WERI-Rb-1 (cell line): ENCODE measurements around the gene ATP5F1A.

Source experiments
- DNase-seq: peaks from one replicate; pipeline ENCODE4 v3.0.0-alpha.2; 2020
- H3K27ac ChIP-seq: fragments of 250-450 bp; sonication (Bioruptor Pico); 2 replicates; pipeline ENCODE4 v1.5.1; 2020; ENCODE audit warnings: mild to moderate bottlenecking, moderate library complexity
- H3K27me3 ChIP-seq: fragments of 250-450 bp; sonication (Bioruptor Pico); 2 replicates; pipeline ENCODE4 v1.5.1; 2021; ENCODE audit warnings: mild to moderate bottlenecking, low read depth, moderate library complexity; ENCODE audit not compliant: insufficient read depth, severe bottlenecking
- H3K36me3 ChIP-seq: fragments of 250-450 bp; sonication (Bioruptor Pico); 2 replicates; pipeline ENCODE4 v1.5.1; 2020; ENCODE audit warnings: mild to moderate bottlenecking, moderate library complexity
- H3K4me3 ChIP-seq: 2 replicates; pipeline ENCODE4 v1.5.1; 2011; ENCODE audit warnings: low read depth, mild to moderate bottlenecking, control low read depth, low read length
- H3K9me3 ChIP-seq: fragments of 250-450 bp; sonication (Bioruptor Pico); 2 replicates; pipeline ENCODE4 v1.5.1; 2021; ENCODE audit warnings: mild to moderate bottlenecking, moderate library complexity; ENCODE audit not compliant: severe bottlenecking
- TF ChIP-seq, protein P1 (sequence below): IDR thresholded peaks from 2 replicates; pipeline ENCODE4 v1.5.1; 2011; ENCODE audit warnings: low read depth, mild to moderate bottlenecking, control low read depth, inconsistent platforms, low read length

The ATP5F1A gene

DNA sequence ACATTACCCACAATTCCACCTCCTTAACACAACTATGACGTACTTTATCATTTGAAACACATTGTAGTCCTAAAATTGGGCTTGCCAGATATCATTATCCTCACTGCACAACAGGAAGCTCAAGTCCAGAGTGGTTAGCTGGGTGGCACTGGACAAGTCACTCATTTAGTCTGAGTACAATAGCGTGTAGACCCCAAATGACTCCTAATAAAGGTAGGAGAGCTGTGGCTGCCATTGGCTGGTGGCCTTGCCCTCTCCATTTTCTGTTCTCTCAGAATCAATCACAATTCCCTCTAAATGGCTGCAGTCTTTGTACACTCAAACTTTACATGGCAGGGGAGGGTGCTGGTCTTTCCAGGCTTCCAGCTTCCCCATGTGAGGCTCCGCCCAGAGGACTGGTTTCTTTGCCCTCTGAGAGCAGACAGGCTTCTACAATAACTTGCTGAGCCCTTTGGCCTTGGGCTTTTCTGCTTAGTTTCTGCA is 37.7 kb downstream of the ATP5F1A start:
- H3K27me3 ChIP-seq = no peaks in the 10 kb centered on the region
- H3K4me3 ChIP-seq = no peak overlapping the region
- TF ChIP-seq, protein P1, sequence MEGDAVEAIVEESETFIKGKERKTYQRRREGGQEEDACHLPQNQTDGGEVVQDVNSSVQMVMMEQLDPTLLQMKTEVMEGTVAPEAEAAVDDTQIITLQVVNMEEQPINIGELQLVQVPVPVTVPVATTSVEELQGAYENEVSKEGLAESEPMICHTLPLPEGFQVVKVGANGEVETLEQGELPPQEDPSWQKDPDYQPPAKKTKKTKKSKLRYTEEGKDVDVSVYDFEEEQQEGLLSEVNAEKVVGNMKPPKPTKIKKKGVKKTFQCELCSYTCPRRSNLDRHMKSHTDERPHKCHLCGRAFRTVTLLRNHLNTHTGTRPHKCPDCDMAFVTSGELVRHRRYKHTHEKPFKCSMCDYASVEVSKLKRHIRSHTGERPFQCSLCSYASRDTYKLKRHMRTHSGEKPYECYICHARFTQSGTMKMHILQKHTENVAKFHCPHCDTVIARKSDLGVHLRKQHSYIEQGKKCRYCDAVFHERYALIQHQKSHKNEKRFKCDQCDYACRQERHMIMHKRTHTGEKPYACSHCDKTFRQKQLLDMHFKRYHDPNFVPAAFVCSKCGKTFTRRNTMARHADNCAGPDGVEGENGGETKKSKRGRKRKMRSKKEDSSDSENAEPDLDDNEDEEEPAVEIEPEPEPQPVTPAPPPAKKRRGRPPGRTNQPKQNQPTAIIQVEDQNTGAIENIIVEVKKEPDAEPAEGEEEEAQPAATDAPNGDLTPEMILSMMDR = no peak
- DNase-seq = no peak
- H3K27ac ChIP-seq = no peak overlapping the region
- no peaks in the 10 kb centered on the region for H3K36me3 ChIP-seq
- no peaks in the 10 kb centered on the region for H3K9me3 ChIP-seq

DNA sequence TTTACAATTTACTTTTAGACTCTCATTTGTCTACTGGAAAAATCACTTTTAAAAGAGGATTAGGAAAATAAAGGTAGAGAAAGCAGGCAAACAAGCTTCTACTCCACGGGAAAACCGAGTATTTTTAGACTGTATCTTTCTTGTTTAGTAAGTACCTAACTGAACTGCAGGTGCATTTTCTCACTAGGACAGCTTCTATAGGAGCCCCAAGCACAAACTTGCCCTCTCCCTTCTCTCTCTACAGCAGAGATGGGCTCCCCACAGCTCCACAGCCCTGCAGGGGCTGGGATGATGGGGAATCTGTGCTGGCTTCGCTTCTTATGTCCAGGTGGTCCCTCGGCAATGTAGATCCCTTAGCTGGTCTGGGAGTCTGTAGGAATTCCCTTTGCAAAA is 42.3 kb downstream of the ATP5F1A start:
- no peak for DNase-seq
- H3K9me3 ChIP-seq = no peaks in the 10 kb centered on the region
- H3K36me3 ChIP-seq = no peaks in the 10 kb centered on the region
- TF ChIP-seq, protein P1 = no peak
- no peak overlapping the region for H3K27ac ChIP-seq
- H3K4me3 ChIP-seq = no peak overlapping the region
- H3K27me3 ChIP-seq = no peaks in the 10 kb centered on the region

DNA sequence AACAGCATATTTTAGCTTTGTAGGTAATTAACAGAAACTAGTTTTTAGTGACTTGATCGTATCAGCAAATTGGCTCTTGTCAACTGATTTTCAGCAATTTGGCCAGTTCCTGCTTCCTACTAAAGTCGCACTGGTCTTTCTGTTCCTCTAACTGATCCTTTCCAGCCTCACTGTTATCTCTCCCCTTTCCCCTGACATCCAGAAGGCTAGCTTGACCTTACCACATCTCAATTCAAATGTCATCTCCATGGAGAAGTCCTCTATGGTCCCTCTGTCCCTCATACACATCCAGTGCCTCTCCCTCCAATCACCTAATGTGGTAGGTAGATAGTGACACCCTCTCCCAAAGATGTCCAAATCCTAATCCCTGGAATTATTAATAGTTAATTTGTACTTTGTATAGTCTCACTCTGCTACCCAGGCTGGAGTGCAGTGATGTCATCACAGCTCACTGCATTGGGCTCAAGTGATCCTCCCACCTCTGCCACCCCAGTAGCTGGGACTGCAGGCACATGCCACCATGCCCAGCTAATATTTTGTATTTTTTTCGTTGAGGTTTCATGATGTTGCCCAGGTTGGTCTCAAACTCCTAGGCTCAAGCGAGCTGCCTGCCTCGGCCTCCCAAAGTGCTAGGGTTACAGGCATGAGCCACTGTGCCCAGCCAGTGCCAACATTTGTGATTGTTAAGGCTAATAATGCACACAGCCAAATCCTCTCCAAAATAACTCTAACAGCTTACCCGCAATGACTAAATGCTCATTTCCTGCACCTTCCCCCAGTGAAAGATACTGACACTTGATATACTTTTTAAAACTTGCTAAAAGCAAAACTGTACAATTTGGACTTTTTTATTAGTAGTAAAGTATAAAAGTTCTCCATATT is 42.9 kb downstream of the ATP5F1A start:
- no peaks in the 10 kb centered on the region for H3K36me3 ChIP-seq
- TF ChIP-seq, protein P1 = no peak
- no peaks in the 10 kb centered on the region for H3K27me3 ChIP-seq
- DNase-seq = no peak
- no peak overlapping the region for H3K27ac ChIP-seq
- H3K4me3 ChIP-seq = no peak overlapping the region
- H3K9me3 ChIP-seq = no peaks in the 10 kb centered on the region

DNA sequence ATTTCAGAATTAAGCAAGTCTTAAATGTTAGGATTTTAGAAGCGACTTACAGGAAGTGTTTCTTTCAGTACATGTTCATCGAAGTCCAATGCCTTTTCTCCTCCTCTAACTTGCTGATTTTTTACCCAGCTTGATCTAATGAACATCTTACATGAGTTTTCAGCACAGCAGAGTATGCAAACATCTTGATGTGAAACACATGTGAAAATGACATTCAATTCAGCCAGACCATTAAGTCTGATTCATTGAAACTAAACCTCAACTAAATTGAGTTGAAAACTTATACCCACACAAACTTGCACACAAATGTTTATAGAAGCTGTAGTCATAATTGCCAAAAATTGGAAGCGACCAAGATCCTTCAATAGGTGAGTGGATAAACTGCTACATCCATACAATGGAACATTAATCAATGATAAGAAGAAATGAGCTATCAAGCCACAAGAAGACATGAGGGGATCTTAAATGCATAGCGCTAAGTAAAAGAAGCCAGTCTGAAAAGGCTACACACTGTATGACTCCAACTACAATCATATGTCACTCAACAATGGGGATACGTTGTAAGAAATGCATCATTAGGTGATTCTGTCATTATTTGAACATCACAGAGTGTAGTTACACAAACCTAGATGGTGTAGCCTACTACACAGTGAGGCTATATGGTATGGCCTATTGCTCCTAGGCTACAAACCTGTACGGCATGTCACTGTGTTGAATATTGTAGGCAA is 44.6 kb downstream of the ATP5F1A start:
- no peak overlapping the region for H3K27ac ChIP-seq
- H3K36me3 ChIP-seq = no peaks in the 10 kb centered on the region
- no peaks in the 10 kb centered on the region for H3K27me3 ChIP-seq
- H3K9me3 ChIP-seq = no peaks in the 10 kb centered on the region
- no peak overlapping the region for H3K4me3 ChIP-seq
- TF ChIP-seq, protein P1 = no peak
- no peak for DNase-seq

DNA sequence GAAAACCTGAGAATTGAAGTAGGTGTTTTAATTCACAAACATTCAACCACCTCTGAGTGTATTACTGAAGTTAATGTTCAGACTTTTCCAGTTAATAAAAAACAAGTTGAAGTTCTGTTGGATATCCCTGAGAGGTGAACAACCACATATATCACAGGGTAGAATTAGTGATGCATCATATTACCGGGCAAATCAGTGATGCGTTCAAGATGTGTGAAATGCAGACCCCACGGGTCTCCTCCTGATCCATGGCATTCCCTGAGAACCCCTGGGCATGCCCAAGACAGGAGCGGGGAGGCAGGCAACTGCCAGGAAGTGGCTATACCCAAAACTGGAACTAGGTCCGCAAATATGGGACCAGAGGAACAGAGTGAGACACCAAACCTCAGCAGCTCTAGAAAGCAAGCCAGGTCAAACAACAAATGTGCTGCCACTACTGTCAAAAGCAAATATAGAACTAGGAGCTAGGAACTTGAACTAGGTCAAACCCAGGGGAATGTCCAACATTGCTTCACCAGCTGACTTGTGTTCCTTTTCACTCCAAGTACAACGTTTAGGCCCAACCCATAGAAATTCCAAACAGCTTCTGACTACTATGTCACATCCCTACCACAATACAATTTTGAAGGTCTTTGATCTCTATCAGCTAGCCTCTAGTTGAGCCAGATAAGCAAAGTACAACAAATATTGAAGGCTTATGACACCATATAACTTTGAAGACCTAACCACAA is 46.2 kb downstream of the ATP5F1A start:
- Histone ChIP-seq H3K9me3 (no peaks in the 10 kb centered on the region), H3K36me3 (no peaks in the 10 kb centered on the region), H3K27me3 (no peaks in the 10 kb centered on the region), H3K27ac (no peak overlapping the region), H3K4me3 (no peak overlapping the region)
- TF ChIP-seq, protein P1 = no peak
- DNase-seq = no peak
